ENCODE results near the gene SDSL. TPM values are rescaled to one million over a fixed set of nuclear protein-coding genes. Genes with fewer than 3 reads are reported as not detected.

The SDSL gene
- total and polyA plus RNA-seq, 2 of the 13 experiments (the other 11 are each of a cell fraction or from before 2014, with no cell fraction given) = 1.2 to 1.7 TPM

GRCh38 chr12:113387631-113388030, 34.5 kb upstream of the SDSL start (continued):
- no peak for TF ChIP-seq AKAP8 (CRISPR knock-in tag; IDR thresholded peaks at IDR 0.05)
- no peak for TF ChIP-seq HMG20B (CRISPR knock-in tag; conservative IDR thresholded peaks at IDR 0.05)

- 0 out of 2 replicates have a peak, but pooled peaks cover 9% of the 10 kb centered on the region for H3K4me1 ChIP-seq (ENCODE audit: insufficient read depth, low read length)
- 98% methylated on average over 8 of the region's 14 CpGs for WGBS (ENCODE audit: low lambda C conversion rate)
- H3K4me3 ChIP-seq (replicated peaks in 1 of 3; ENCODE audit: insufficient read depth in 1 of 3, low read depth in 2 of 3, low read length in 3 of 3) = no peak overlapping the region
- in situ Hi-C loops (cut with HindIII; ENCODE audit: extremely low pct_ligation_motif_present, low pct_unique_long_range_greater_than_20kb) (no loop called here), intact Hi-C loops (cut with micrococcal nuclease; ENCODE audit: unreplicated experiment) (no loop called here)
- BruUV-seq (replicated peaks) = no TSS peak
- CTCF ChIA-PET (ENCODE audit: low intra/inter-chr PET ratio, low total read pairs) = no interaction called here
- no peak overlapping the region for H3K4me2 ChIP-seq (ENCODE audit: low read depth, low read length)
- no peaks in the 10 kb centered on the region; the same call in 1 of the 2 replicates for H4K20me1 ChIP-seq (ENCODE audit: insufficient read depth, low read length)
- no peaks in the 10 kb centered on the region for H3K27me3 ChIP-seq (ENCODE audit: control insufficient read depth in 1 of 2, insufficient read depth in 2 of 2, low read length in 2 of 2)
- no peak overlapping the region for H3K9ac ChIP-seq (ENCODE audit: insufficient read depth, low read depth, low read length)
- H3K36me3 ChIP-seq (replicated peaks in 1 of 2; ENCODE audit: control insufficient read depth in 1 of 2, insufficient read depth in 2 of 2, low read length in 2 of 2) = peaks cover 4 to 13% of the 10 kb centered on the region in 2 experiments; a peak in 2 of 5 replicates
- FAIRE-seq = no peak
- TF ChIP-seq ESRRA (CRISPR knock-in tag; IDR thresholded peaks at IDR 0.05; ENCODE audit: low read depth) = no peak
- TF ChIP-seq ZNF569 (CRISPR knock-in tag; IDR thresholded peaks at IDR 0.05; ENCODE audit: borderline replicate concordance) = no peak
- TF ChIP-seq ZNF501 (CRISPR knock-in tag; IDR thresholded peaks at IDR 0.05) = no peak
- no peak for TF ChIP-seq SIN3B (IDR thresholded peaks at IDR 0.05; ENCODE audit: low read length)
- TF ChIP-seq TCF7 (IDR thresholded peaks at IDR 0.05; ENCODE audit: low read depth) = no peak
- no peak for TF ChIP-seq PLRG1 (conservative IDR thresholded peaks at IDR 0.05)
- TF ChIP-seq SALL2 (CRISPR knock-in tag; IDR thresholded peaks at IDR 0.05) = no peak
- TF ChIP-seq ARNT2 (CRISPR knock-in tag; IDR thresholded peaks at IDR 0.05; ENCODE audit: low read depth) = no peak
- TF ChIP-seq ZNF839 (CRISPR knock-in tag; IDR thresholded peaks at IDR 0.05; ENCODE audit: borderline replicate concordance) = no peak
- no peak for TF ChIP-seq TCF12 (IDR thresholded peaks at IDR 0.05)
- no peak for TF ChIP-seq TCF12 (CRISPR knock-in tag; IDR thresholded peaks at IDR 0.05)
- no peak for TF ChIP-seq ZNF775 (CRISPR knock-in tag; IDR thresholded peaks at IDR 0.05; ENCODE audit: borderline replicate concordance)
- TF ChIP-seq NFYC (CRISPR knock-in tag; IDR thresholded peaks at IDR 0.05) = no peak
- no peak for TF ChIP-seq ZNF510 (CRISPR knock-in tag; IDR thresholded peaks at IDR 0.05; ENCODE audit: low read depth)
- no peak for TF ChIP-seq TBX3 (IDR thresholded peaks at IDR 0.05; ENCODE audit: borderline replicate concordance)
- no peak for TF ChIP-seq MAF1 (CRISPR knock-in tag; IDR thresholded peaks at IDR 0.05; ENCODE audit: borderline replicate concordance)
- TF ChIP-seq CBFB (CRISPR knock-in tag; IDR thresholded peaks at IDR 0.05) = no peak
- H3K27ac ChIP-seq (ENCODE audit: extremely low read length, insufficient read depth, low read length) = no peak overlapping the region
- DNase-seq (ENCODE audit: low spot score) = no peak
- ATAC-seq = no peak
- H3K9me3 ChIP-seq (ENCODE audit: low read length) = no peaks in the 10 kb centered on the region
- H3K79me2 ChIP-seq (ENCODE audit: insufficient read depth, low read length) = no peaks in the 10 kb centered on the region
- no peak overlapping the region for H2AFZ ChIP-seq (ENCODE audit: low read length)
- POLR2A ChIA-PET = no interaction called here
Measured at GRCh38 chr12:113388351-113388750, 33.8 kb upstream of the SDSL start.
